ENCODE results near the gene CHRNA1. TPM values are rescaled to one million over a fixed set of nuclear protein-coding genes. Genes with fewer than 3 reads are reported as not detected.

Gene CHRNA1
- total and polyA plus RNA-seq, 2 of the 13 experiments (the other 11 are each of a cell fraction or from before 2014, with no cell fraction given), result not detected

GRCh38 chr2:174780191-174780840 lies 16.0 kb upstream of the CHRNA1 start:
- Histone ChIP-seq H3K4me3 (replicated peaks in 1 of 3; ENCODE audit: insufficient read depth in 1 of 3, low read depth in 2 of 3, low read length in 3 of 3) (no peak overlapping the region), H3K4me2 (ENCODE audit: low read depth, low read length) (no peak overlapping the region), H3K36me3 (replicated peaks in 1 of 2; ENCODE audit: control insufficient read depth in 1 of 2, insufficient read depth in 2 of 2, low read length in 2 of 2) (no peaks in the 10 kb centered on the region), H3K9me3 (ENCODE audit: low read length) (no peaks in the 10 kb centered on the region), H4K20me1 (ENCODE audit: insufficient read depth, low read length) (no peaks in the 10 kb centered on the region), H3K27me3 (ENCODE audit: control insufficient read depth in 1 of 2, insufficient read depth in 2 of 2, low read length in 2 of 2) (peaks cover 6 to 57% of the 10 kb centered on the region in 2 experiments; a peak in 4 of 5 replicates), H3K79me2 (ENCODE audit: insufficient read depth, low read length) (no peaks in the 10 kb centered on the region), H3K27ac (ENCODE audit: extremely low read length, insufficient read depth, low read length) (no peak overlapping the region), H2AFZ (ENCODE audit: low read length) (no peak overlapping the region), H3K9ac (ENCODE audit: insufficient read depth, low read depth, low read length) (no peak overlapping the region), H3K4me1 (ENCODE audit: insufficient read depth, low read length) (no peaks in the 10 kb centered on the region; the same call in 1 of the 2 replicates)
- DNase-seq (ENCODE audit: low spot score) (no peak), ATAC-seq (no peak), FAIRE-seq (no peak)
- intact Hi-C loops (cut with micrococcal nuclease; ENCODE audit: unreplicated experiment), result no loop called here
- in situ Hi-C loops (cut with HindIII; ENCODE audit: extremely low pct_ligation_motif_present, low pct_unique_long_range_greater_than_20kb), result no loop called here
- POLR2A ChIA-PET, result interaction anchor here (0.6 kb wide), 1 partner anchor 1946 kb away, joined by 3 read pairs; no protein-coding TSS in a partner anchor
- 2% methylated on average over 5 of the region's 5 CpGs for WGBS (ENCODE audit: low lambda C conversion rate)
- CTCF ChIA-PET (ENCODE audit: low intra/inter-chr PET ratio, low total read pairs), result no interaction called here
- BruUV-seq (replicated peaks), result no TSS peak
- TF ChIP-seq TGIF2 (CRISPR knock-in tag; IDR thresholded peaks at IDR 0.05) (no peak), CEBPZ (IDR thresholded peaks at IDR 0.05; ENCODE audit: low read length) (no peak), ADNP (CRISPR knock-in tag; IDR thresholded peaks at IDR 0.05) (no peak), ZFAT (CRISPR knock-in tag; conservative IDR thresholded peaks at IDR 0.05) (no peak), SNAPC4 (CRISPR knock-in tag; IDR thresholded peaks at IDR 0.05) (no peak), ZMYM4 (CRISPR knock-in tag; IDR thresholded peaks at IDR 0.05) (no peak), BCL6 (CRISPR knock-in tag; IDR thresholded peaks at IDR 0.05) (no peak), ZNF264 (CRISPR knock-in tag; IDR thresholded peaks at IDR 0.05) (no peak), AGO2 (optimal IDR thresholded peaks at IDR 0.05; ENCODE audit: low read depth, low read length) (no peak), RBM39 (IDR thresholded peaks at IDR 0.05; ENCODE audit: low read depth, low read length, poor library complexity, severe bottlenecking) (no peak), ATF7 (IDR thresholded peaks at IDR 0.05) (no peak), ATF7 (CRISPR knock-in tag; IDR thresholded peaks at IDR 0.05) (no peak), ZNF703 (CRISPR knock-in tag; IDR thresholded peaks at IDR 0.05; ENCODE audit: borderline replicate concordance) (no peak), MYC (CRISPR knock-in tag; IDR thresholded peaks at IDR 0.05; ENCODE audit: borderline replicate concordance) (no peak), ZNF770 (CRISPR knock-in tag; IDR thresholded peaks at IDR 0.05) (no peak)
